GM19351 (cell line): ENCODE measurements around the gene MON1A.

Experiments used
- ATAC-seq: cut with Tn5 transposase; IDR thresholded peaks from one replicate; pipeline ENCODE4 v1.9.1; 2021; ENCODE audit warnings: mild to moderate bottlenecking, moderate library complexity; ENCODE audit not compliant: unreplicated experiment

The MON1A gene

DNA sequence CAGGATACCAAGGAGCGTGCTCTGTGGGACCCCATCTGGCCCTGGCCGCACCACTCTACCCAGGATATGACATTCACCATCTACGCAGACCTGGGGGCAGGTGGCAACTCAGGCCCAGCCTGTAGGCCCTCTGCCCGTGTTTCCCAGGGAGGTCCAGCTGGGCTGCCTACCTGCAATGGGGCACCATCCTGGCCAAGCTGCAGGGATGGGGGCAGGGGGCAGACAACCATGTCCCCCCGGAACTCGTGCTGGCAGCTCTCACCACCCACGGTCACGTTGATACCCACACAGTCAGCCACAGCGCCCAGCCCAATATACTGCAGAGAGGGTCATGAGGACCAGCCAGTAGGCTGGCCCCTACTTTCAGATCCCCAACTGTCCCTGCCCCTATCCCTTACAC, 33.8 kb downstream of the MON1A start:
- ATAC-seq: no peak

DNA sequence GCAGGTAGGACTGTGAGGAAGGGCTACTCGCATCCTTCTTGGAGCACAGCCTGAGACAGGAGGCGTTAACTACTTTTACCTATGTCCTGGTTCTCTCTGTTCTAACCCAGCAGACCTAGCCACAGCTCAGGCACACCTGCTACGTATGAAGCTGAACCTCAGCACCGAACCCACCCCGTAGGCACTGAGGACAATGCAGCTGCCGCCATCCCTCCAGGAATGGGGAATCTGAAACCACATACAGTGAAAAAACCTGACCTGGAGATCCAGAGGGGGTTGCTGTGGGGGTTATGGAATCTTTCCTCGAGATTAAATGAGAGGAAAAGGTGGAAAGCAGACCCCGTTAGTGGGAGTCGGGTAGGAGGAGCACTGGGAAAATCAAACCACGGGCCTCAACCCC, 40.3 kb downstream of the MON1A start:
- ATAC-seq: no peak

DNA sequence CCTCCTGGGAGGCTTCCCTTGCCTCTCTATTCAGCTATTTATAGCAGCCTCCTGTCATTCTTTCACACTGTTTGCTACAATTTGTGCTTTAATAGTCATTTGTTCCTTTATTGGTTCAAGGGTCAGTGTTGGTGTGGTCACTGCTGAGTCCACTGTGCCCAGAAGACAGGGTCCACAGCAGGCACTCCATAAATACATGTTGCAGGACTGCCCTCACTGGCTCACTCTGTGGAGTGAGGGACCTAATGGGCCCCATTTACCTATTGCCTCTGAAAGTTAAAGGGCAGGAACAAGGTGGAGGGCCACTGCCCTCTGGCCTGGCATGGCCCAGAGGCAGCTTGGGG, 42.7 kb downstream of the MON1A start:
- ATAC-seq: no peak

DNA sequence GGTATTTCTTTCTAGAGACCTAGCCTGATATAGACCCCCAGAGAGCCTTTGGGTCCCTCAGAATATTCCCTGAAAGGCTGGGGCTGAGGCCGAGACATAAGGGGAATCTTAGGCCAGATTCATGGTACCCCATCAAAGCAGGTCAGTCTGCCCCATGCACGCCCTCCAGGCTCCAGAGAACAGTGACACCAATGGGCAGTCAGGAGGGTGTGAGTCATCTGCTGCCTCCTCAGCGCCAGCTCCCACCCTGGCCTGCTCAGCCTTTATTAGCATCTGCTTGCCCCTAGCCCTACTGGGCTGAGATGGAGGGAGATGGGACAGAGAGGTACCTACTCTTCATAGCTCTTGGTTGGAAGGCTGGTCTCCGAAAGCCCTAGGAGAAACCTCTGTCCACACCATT, 45.6 kb downstream of the MON1A start:
- ATAC-seq: no peak

DNA sequence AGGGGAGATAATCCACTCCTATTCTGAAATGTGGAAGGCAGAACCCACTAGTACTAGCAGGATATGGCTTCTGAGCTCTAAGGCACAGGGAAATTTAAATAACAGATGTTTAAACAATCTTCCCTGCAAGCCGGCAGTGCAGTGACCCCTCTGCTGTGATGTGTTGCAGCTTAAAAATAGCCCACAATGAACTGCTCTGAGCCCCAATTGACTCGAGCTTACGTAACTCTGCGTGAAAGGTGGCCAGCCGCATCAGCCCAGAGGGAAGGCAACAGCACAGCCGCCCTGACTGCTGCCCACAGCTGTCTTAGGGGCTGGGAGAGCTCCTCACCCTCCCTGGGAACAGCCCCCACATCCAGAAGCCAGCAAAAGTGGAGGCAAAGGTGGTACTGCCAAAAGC, 47.4 kb downstream of the MON1A start:
- ATAC-seq: no peak

DNA sequence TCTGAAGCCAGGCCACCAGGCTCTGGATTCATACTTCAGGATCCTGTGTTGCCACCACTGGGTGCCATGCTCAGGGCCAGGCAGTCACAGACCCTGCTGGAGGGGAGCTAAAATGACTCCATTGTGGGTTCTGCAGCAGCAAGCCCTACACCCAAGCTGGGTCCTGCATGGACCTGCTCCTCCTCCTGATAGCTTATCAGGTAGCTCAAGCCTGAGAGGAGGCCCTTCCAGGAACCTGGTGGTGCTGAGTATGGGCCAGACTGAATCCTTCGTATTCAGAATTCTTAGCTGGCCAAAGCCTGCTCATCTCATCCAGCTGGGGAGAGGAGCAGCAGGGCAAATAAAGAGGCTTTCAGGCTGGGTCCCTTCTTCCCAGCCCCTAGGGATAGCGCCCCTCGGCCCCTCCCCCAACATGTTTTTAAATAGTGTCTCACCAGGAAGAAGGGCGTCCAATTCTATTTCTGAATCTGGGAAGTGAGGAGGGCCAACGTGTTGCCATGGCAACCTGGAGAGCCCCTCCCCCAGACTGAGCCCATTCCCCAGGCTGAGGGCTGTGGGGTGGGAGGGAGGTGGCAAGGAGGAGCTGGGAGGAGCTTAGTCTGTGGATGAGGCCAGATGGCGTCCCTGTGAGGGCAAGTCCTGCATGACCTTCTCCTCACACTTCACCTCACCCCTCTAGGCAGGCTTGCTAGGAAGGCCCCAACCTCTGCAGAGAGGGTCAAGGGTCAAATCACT, 48.9 kb downstream of the MON1A start:
- ATAC-seq: no peak

DNA sequence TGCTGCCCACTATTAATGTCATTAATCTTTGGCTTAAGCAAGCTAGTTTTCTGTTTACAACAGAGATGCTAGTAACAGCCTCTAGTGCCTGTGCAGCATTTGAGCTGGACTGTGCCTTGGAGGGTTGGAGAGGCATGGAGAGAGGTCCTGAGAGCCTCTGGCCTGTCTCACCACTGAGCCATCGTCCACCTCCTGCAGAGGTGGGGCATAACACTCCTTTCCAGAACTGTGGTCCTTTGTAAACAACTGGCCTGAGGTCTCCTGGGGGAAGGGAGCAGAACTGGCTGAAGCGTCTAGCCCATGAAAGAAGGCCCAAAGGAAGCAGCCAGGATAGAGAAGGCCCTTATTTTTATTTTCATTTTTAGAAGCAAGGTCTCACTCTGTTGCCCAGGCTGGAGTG, 49.9 kb downstream of the MON1A start:
- ATAC-seq: no peak

DNA sequence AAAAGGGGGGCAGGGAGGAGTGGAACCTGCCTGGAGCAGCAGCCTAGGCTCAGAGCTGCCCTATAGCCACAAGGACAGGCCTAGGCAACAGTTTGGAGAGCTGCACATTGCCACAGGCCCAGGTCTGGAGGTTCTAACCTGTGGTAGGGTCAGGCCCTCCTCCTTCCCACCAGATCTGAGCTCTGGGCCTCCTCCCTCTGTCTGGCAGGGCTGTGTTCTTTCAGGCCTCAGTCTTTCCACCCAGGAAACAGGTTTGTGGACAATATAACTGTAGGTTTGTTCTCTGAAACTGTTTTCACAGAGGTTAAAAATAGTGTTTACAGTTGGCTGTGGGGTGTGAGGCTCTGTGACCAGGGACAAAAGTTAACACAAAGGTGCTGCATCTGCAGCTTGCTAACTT, 50.9 kb downstream of the MON1A start:
- ATAC-seq: no peak

DNA sequence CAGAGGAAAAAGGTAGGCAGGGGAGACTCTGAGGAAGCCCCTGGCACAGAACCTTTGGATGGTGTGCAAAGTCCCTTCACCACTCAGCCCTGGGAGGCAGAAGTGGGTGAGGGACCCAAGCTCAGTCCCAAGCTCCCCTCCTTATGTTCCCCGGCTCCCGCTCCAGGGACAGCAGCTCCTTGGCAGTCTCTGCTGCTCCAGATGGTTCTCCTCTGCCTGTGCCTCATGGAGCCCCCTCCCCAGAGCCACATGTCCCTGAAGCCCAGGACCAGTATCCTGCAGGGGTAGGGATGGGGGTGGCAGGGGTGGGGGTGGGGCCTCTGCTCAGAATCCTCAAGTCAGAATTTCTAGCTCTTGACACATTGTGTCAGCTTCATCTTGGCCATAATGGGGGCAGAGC, 51.9 kb downstream of the MON1A start:
- no peak for ATAC-seq

DNA sequence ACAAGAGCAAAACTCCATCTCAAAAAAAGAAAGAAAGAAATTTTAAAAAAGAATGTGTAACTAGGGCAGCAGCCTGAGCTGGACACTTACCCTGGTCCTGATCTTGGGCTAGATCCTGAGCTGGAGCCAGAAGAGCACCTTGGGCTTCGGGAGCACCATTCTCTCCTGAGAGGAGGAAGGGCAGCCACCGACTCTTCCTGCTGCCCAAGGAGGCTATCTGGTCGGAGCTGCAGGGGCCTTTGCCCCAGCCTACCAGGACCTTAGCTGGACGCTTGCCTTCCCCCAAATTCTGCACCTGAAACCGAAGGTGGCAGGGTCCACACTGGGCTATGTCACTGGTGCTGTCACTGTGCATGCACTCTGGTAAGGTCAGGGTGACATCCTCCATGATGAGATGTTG, 53.0 kb downstream of the MON1A start:
- no peak for ATAC-seq

DNA sequence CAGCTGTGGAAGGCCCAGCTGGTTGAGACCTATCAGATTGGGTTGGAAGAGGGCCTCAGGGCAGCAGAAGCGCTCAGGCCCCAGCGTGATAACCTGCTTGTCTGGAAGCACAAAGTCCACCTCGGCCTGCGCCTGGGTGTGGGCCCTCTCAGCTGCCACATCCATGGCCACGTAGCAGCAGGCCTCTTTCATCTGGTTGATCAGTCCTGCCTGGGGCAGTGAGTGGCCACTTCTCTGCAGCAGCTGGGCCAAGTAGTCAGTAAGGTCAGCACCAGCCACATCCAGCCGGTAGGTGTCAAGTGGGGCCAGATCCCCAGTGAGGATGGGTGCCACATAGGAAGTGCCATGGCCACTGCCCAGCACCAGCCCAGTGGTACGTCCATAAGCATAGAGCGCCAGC, 56.0 kb downstream of the MON1A start:
- ATAC-seq: no peak

DNA sequence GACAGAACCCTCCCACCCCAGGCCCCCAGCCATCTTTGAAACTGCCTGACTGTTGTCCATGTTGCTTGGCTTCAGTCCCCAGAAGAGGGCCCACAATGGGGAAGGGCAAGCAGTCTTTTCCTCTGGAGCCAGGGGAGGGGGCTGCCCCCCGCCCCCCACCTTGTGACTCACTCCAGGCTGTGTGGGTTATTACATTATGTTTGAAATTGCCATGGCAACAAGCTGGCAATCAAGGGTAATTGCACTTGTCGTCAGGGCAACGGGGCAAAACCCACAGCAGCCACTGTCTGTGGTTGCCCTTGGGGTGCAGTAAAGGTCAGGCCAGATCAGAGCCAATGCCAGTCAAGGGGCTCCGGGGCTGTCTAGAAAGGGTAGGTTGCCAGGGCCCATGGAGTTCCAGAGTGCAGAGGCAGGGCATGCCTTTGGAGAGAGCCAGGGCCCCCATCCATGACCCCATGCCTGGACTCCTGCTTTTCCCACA, 56.8 kb downstream of the MON1A start:
- no peak for ATAC-seq

DNA sequence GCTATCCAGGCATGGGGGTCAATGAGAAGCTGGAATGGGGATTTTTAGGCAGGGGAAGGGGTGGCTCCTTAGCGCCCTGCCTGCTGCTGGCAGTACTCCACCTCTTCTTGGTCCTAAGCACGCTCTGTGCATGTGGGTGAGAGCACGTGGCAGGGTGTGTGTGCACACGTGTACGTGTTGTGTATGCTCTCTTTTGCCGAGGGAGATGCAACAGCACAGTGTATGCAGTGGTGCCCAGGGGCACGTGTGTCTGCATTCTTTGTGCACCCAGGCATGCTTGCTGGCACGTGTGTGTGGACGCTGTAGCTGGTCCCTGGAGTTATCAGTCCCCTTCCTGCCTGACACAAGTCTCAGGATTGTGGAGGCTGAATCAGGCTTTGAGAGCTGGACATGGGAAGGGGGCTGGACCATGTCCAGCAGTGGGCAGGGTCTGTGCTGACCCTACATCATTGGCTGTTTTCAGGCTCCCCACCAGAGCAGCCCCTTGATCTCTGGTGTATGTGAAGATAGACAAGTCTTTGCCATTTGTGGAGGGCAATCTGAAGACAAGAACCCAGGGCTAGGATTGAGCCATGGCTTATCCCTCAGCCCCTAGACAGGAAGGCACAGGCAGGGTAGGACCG, 58.0 kb downstream of the MON1A start:
- no peak for ATAC-seq

DNA sequence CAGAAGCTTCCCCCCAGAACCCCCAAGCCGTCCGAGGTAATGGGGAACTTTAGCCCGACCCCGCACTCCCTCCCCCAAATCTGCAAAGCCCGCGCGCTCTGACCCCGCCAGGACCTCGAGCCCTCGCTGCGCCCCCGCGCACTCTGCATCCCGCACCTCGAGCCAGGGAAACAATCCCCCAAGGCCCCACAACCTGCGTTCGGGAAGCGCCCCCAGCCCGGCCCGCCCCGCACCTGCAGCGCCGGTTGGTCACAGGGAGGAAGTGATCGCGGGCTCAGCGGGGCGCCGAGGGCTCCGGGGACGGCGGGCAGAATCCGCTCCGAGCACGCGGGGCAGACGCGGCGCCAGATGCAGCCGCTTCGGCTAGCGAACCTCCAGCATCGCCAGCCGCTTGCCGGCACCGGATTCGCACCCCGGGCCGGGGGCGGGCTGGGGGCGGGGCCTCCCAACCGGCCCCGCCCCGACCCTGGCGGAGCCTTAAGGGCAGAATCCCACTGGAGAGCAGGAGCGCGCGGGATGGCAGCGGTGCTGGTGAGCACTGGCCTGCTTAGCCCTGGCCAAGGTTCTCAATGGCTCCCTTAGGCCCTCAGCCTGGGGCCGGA, 60.0 kb downstream of the MON1A start, which contains the start of gene CAMKV:
Gene CAMKV (minus strand): TSS at position 382 of the 602 bp plus-strand sequence. CDS start 7,518 bp downstream, outside the sequence.
- no peak for ATAC-seq

DNA sequence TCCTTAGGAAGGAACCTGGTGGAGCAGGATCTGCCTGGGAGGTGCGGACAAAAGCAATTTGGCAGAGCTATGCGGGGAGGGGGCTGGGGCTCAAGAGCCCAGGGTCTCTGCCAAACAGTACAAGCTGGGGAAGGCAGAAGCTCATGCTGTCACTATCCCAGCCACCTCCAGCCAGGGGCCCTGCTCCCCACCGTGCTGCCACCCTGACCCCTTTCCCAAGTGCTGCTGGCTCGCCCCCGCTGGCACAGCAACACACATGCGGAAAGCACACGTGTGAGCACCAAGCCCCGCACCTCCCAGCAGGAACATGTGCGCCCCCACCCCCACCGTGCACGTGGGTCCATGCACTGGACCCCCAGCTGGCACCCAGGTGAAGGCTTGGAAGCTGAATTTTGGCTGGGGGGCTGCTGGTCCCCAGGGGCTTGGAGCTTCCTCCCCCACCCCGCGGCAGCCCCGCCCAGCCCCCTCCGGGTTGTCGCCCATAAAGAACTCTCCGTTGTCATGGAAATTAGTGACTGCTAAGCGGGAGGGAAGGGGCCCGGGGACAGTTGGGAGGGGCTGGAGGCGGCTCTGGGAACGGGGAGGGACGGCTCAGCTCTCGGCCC, 60.6 kb downstream of the MON1A start:
- ATAC-seq: no peak

DNA sequence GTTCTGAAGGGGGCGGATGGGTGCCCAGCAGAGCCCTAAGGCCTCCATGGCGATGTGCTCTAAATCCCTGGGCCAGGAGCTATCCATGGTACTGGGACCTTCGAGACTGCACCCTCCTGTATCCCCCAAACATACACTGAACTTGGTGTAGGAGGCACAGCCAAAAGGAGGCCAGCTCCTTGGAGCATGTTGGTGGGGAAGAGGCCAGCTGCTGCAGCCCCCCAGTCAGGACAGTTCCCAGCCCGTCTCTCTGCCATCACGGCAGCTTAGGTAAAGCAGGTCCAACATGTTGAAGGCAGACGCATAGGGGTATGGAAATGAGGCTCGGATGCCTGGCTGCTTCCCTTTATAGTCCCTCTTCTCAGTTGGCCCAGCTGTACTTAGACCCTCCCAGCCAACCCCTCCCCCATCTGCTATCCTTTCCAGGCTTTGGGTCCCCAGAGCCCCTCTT, 61.7 kb downstream of the MON1A start:
- no peak for ATAC-seq

DNA sequence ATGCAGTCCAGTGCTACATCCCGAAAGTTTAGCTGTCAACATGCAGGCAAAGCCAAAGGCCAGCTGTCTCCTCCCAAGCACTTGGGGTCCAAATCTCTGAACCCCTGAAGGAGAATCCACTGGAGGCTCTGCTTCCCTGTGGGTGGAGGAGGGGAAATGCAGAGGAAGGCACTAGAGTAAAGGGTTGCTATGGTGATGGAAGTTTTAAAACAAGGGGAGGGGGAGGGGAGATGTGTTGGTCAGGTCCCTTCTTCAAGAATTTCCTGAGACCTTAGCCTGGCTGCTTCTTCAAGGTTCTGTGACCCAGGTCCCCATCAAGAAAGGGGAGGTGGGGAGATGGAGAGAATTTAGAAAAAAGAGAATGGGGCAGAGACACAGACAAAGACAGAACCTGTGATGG, 62.2 kb downstream of the MON1A start:
- no peak for ATAC-seq

DNA sequence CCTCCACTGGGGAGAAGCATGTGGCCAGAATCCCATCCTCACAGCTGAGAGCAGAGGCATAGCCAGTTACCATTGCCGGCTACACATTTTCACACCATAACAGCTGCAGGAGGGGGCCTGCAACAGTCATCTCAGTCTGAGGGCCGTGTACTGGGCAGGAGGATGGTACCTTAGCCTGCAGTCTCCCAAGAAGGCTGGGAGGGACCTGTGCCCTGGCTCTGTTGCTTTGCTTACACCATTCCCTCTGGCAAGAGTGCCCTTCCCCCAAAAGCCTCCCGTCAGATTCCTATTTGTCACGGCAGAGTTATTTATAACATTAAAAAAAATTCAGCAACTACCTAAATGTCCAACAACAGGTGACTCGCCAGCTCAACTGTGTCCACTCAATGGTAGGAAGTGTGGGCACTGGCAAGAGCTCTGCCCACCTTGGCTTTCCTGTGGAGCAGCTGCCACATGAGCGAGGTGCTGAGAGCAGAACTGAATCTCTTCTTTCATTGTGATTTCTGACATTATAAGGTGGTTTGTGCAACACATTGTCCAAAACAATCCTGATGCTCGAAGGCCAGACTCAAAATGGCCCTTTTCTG, 64.3 kb downstream of the MON1A start:
- ATAC-seq: no peak

DNA sequence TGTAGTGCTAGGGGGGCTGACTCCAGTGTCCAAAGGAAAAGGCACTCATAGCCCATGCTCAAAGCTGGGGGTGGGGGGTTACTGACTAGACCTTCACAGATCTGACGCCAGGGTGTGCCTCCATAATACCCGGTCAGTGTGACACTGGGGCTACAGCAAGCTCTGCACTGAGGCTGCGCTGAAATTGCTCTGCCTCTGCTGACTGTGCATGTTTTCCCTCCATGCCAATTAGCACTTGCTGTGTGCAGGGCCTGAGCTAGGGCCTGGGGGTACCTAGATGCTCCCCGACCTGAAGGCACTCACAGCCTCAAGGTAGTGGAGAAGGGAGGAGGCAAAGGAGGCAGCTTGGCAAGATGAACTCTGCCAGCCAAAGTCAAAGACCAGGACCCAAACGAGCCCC, 65.1 kb downstream of the MON1A start:
- no peak for ATAC-seq

DNA sequence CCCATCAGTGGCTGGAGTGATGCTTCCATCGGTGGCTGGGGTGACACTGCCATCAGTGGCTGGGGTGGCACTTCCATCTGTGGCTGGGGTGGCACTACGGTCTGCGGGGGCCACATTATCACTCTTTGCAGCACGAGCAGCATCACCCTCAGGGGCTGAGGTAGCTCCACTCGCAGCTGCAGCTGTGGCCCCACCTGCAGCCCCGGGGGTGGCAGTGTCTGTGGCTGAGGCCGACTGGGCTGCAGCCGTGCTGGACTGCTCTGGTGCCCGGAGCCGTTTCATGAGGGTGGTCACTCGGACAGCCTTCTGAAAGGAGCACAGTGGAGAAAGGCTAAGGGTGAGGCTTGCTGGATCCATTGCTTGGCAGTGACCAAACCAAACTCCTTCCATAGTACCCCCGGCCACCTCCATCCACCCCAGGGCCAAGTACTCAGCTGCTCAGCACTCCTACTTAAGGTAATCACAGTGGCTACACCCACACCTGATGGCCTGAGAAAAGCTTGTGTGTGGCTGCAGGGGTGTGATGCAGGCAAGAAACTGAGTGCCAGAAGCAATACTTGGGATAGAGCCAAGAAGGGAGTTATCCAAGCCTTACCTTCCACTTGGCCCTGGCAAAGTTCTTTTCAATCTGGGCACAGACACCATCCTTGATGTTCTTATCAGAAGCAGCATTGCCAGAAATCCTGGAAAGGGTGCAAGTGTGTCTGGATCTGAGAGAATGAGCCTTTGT, 69.9 kb downstream of the MON1A start:
- no peak for ATAC-seq
